Activated T-cell treated with anti-CD3 and anti-CD28 coated beads, Interleukin-2, amount 50 U/mL, for 72 hours (primary cell): ENCODE results near the gene CUL9. TPM values are rescaled to one million over a fixed set of nuclear protein-coding genes. Genes with fewer than 3 reads are reported as not detected.
A peak's percentile ranks its signal among the peaks of the same experiment; 100 is the strongest.

Experiments used
- ATAC-seq, 2 donors: fragments of 150-1000 bp; cut with Tn5 transposase; replicated peaks in 1 of 2; 2 replicates each; pipeline ENCODE4 v1.10.0; 2021; ENCODE audit warnings: moderate library complexity in 2 of 2, mild to moderate bottlenecking in 1 of 2
- DNase-seq, 2 donors: peaks; one replicate each; pipeline ENCODE4 v3.0.0; 2021 to 2022; ENCODE audit warnings: mixed read lengths in 1 of 2
- H3K27ac Mint-ChIP-seq: one replicate; pipeline ENCODE4 v1.8.0; 2022; ENCODE audit warnings: mild to moderate bottlenecking, moderate library complexity, mixed read lengths
- H3K27me3 Mint-ChIP-seq: one replicate; pipeline ENCODE4 v1.8.0; 2022; ENCODE audit warnings: low read depth, mixed read lengths
- H3K36me3 Mint-ChIP-seq, 2 donors: one replicate each; pipeline ENCODE4 v1.8.0; 2022; ENCODE audit warnings: mixed read lengths in 2 of 2, mild to moderate bottlenecking in 1 of 2; ENCODE audit not compliant: insufficient read depth in 2 of 2
- H3K4me1 Mint-ChIP-seq: one replicate; pipeline ENCODE4 v1.8.0; 2022; ENCODE audit warnings: low read depth, mixed read lengths
- H3K4me3 Mint-ChIP-seq, 2 donors: one replicate each; pipeline ENCODE4 v1.8.0; 2022; ENCODE audit warnings: mild to moderate bottlenecking in 2 of 2, mixed read lengths in 2 of 2, moderate library complexity in 2 of 2
- H3K9me3 Mint-ChIP-seq, 2 donors: one replicate each; pipeline ENCODE4 v1.8.0; 2022; ENCODE audit warnings: mixed read lengths in 2 of 2
- total RNA-seq, 2 donors: library from RNA; stranded (reverse); gene quantifications; one replicate each; pipeline ENCODE4 v1.2.3, GENCODE V29; 2022

Gene CUL9
- total RNA-seq, 2 donors from 2014 or later, result 60.7 to 62.0 TPM

- ATAC-seq (no peak), DNase-seq (no peak)
- no peak overlapping the region for H3K27ac Mint-ChIP-seq
- no peaks in the 10 kb centered on the region for H3K9me3 Mint-ChIP-seq
- H3K4me3 Mint-ChIP-seq, result no peak overlapping the region
- no peaks in the 10 kb centered on the region for H3K36me3 Mint-ChIP-seq
- H3K27me3 Mint-ChIP-seq, result no peaks in the 10 kb centered on the region
- peaks cover 15% of the 10 kb centered on the region for H3K4me1 Mint-ChIP-seq
Measured at GRCh38 chr6:43261198-43261597, 79.2 kb downstream of the CUL9 start.

DNA sequence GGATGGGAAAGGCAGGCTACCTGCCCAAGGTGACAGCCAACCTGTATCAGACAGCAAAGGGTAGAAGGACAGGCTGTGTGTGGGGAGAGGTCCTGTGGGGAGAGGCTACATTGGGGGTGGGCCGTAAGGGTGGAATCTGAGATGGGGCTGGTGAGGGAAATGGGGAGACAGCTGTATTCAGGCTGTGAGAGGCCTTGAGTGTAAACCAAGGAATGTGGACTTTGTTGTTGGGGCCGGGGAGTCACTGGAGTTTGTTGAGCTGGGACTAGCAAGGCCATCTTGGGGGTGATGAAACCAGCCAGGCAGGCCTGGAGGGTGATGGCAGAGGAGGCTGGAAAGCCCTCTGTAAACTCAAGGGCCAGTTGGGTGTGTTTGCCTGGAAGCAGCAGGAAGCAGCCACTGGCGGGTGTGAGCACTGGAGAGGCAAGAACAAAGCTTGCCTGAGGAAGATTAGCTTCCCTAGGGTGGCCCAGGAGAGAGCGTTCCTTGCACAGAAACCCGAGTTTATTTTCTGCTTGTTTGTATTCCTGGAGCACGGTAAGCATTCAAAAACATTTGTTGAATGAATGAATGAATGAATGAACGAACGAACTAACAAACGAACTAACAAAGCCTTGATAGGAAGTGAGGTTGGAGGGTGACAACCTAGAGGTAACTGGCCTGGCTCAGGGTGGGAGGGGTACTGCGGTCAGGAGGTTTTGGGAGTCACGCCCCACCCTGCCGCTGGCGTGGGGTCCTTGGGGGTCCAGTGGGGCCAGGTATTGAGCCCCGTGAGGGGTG is 80.2 kb downstream of the CUL9 start:
- H3K4me1 Mint-ChIP-seq, result peaks cover 10% of the 10 kb centered on the region
- no peak overlapping the region for H3K27ac Mint-ChIP-seq
- H3K36me3 Mint-ChIP-seq, result no peaks in the 10 kb centered on the region
- no peak for ATAC-seq
- H3K9me3 Mint-ChIP-seq, result no peaks in the 10 kb centered on the region
- H3K4me3 Mint-ChIP-seq, result no peak overlapping the region
- no peaks in the 10 kb centered on the region for H3K27me3 Mint-ChIP-seq
- DNase-seq, result no peak

DNA sequence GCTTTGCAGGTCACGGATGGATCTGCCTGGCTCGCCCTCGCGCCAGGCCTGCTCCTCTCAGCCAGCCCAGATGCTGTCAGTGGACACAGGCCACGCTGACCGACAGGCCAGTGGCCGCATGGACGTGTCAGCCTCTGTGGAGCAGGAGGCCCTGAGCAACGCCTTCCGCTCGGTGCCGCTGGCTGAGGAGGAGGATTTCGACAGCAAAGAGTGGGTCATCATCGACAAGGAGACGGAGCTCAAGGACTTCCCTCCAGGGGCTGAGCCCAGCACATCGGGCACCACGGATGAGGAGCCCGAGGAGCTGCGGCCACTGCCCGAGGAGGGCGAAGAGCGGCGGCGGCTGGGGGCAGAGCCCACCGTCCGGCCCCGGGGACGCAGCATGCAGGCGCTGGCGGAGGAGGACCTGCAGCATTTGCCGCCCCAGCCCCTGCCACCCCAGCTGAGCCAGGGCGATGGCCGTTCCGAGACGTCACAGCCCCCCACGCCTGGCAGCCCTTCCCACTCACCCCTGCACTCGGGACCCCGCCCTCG is 80.9 kb downstream of the CUL9 start:
- Mint-ChIP-seq H3K4me3 (no peak overlapping the region), H3K4me1 (peaks cover 3% of the 10 kb centered on the region), H3K9me3 (no peaks in the 10 kb centered on the region), H3K27me3 (no peaks in the 10 kb centered on the region), H3K36me3 (no peaks in the 10 kb centered on the region), H3K27ac (no peak overlapping the region)
- ATAC-seq (peak in 1 of 2 donors; percentile 6), DNase-seq (no peak)

DNA sequence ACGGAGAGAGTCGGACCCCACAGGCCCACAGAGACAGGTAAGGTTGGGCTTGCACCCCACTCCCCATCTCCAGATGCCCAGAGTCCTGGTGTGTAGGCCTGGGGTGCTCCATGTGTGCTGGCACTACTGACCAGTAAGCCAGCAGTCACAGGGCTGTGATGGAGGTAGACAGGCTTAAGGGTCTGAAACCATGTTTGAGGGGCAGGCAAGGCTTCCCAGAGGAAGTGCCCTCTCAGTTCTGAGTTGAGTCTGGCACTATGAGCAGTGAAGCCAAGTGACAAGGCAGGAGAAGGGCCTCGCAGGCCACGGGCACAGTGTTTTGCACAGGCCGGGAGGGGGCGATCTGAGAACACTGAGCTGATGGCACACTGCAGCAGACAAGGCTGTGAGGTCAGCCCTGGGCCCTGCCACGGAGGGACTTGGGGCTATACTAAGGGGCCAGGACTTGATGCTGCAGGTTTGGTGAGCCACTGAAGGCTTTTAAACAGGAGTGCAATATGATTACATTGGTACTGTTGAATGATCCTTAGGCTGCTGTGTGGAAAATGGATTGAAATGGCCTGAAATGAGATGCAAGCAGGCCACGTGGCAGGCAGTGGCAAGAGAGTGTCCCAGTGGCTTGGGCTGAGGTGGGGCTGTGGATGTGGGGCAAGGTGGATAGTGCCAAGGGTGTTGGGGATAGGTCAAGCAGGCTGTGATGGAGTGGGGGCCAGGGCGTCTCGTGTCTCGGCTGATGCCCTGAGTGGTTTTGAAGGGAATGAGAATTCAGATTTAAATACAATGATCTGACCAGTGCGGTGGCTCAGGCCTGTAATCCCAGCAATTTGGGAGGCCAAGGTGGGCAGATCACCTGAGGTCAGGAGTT is 81.5 kb downstream of the CUL9 start:
- Mint-ChIP-seq H3K4me1 (peaks cover under 1% of the 10 kb centered on the region), H3K9me3 (no peaks in the 10 kb centered on the region), H3K27me3 (peaks cover 2% of the 10 kb centered on the region), H3K36me3 (no peaks in the 10 kb centered on the region), H3K27ac (no peak overlapping the region), H3K4me3 (no peak overlapping the region)
- ATAC-seq (peak; percentile 94 to 98), DNase-seq (peak; percentile 80 to 83)

- H3K4me1 Mint-ChIP-seq, result peaks cover 8% of the 10 kb centered on the region
- no peaks in the 10 kb centered on the region for H3K36me3 Mint-ChIP-seq
- DNase-seq, result no peak
- H3K27ac Mint-ChIP-seq, result no peak overlapping the region
- H3K4me3 Mint-ChIP-seq, result no peak overlapping the region
- H3K27me3 Mint-ChIP-seq, result peaks cover 8% of the 10 kb centered on the region
- H3K9me3 Mint-ChIP-seq, result no peaks in the 10 kb centered on the region
- no peak for ATAC-seq
Measured at GRCh38 chr6:43264599-43265145, 82.7 kb downstream of the CUL9 start.

DNA sequence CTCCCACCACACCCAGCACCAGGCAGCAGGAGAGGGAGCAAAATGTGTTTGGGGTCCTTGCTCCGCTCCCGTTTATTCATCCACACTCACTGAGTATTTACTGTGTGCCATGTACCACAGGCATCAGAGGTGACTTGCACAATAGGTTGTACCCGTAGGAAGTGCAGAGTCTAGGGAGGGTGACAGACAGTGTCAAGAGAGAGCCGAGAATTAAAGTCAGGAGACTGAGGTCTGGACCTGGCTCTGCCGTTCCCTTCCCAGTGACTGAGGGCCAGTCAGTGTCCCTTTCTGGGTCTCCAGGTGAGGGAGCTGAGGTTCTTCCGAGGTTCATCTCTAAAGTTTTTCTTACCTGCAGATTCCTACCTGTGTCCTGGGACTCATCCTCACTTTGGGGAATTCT is 83.6 kb downstream of the CUL9 start:
- DNase-seq (no peak), ATAC-seq (no peak)
- Mint-ChIP-seq H3K4me1 (peaks cover 8% of the 10 kb centered on the region), H3K4me3 (no peak overlapping the region), H3K27ac (no peak overlapping the region), H3K27me3 (peaks cover 8% of the 10 kb centered on the region), H3K36me3 (no peaks in the 10 kb centered on the region), H3K9me3 (no peaks in the 10 kb centered on the region)

GRCh38 chr6:43267619-43268354 is 85.8 kb downstream of the CUL9 start:
- Mint-ChIP-seq H3K4me3 (no peak overlapping the region), H3K9me3 (no peaks in the 10 kb centered on the region), H3K36me3 (no peaks in the 10 kb centered on the region), H3K27ac (no peak overlapping the region), H3K27me3 (peaks cover 16% of the 10 kb centered on the region), H3K4me1 (peaks cover 12% of the 10 kb centered on the region)
- DNase-seq (no peak), ATAC-seq (no peak)

- no peak for DNase-seq
- no peak overlapping the region for H3K4me3 Mint-ChIP-seq
- no peaks in the 10 kb centered on the region for H3K36me3 Mint-ChIP-seq
- H3K9me3 Mint-ChIP-seq, result no peaks in the 10 kb centered on the region
- H3K4me1 Mint-ChIP-seq, result peaks cover 12% of the 10 kb centered on the region
- no peak for ATAC-seq
- no peak overlapping the region for H3K27ac Mint-ChIP-seq
- peaks cover 21% of the 10 kb centered on the region for H3K27me3 Mint-ChIP-seq
Measured at GRCh38 chr6:43268355-43268700, 86.3 kb downstream of the CUL9 start.

DNA sequence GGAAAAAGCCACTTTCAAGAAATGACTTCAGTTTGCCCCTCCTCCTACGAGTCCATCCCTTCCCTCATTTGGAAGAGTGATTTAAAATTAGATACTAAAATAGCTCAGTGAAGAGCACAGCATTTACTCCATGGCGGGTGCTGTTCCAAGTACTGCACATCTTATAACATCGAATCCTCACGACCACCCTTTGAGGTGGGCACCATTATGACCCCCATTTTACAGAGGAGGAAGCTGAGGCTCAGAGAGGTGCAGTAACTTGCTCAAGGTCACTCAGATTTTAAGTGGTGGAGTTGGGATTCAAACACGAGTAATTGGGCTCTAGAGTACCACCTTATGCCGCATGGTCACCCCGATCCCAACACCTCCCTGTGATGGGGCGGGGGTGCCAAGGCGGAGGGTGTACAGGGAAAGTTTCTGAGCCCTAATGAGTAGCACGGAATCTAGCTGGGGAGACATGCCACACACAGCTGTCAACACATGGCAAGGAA is 86.8 kb downstream of the CUL9 start:
- Mint-ChIP-seq H3K4me1 (peaks cover 12% of the 10 kb centered on the region), H3K9me3 (no peaks in the 10 kb centered on the region), H3K27ac (no peak overlapping the region), H3K4me3 (peak overlapping the region; percentile 72), H3K27me3 (peaks cover 22% of the 10 kb centered on the region), H3K36me3 (no peaks in the 10 kb centered on the region)
- DNase-seq (no peak), ATAC-seq (no peak)

GRCh38 chr6:43269273-43270007 is 87.4 kb downstream of the CUL9 start:
- ATAC-seq, result peak; percentile 72 to 76
- peak overlapping the region; percentile 72 for H3K4me3 Mint-ChIP-seq

GRCh38 chr6:43271103-43271815 is 89.3 kb downstream of the CUL9 start:
- Mint-ChIP-seq H3K4me3 (no peak overlapping the region), H3K27me3 (peaks cover 37% of the 10 kb centered on the region), H3K4me1 (peaks cover 17% of the 10 kb centered on the region), H3K36me3 (no peaks in the 10 kb centered on the region), H3K9me3 (no peaks in the 10 kb centered on the region), H3K27ac (no peak overlapping the region)
- ATAC-seq (no peak), DNase-seq (no peak)

More at GRCh38 chr6:43269273-43270007, 87.4 kb downstream of the CUL9 start:
- Mint-ChIP-seq H3K27ac (no peak overlapping the region), H3K27me3 (peaks cover 25% of the 10 kb centered on the region), H3K36me3 (no peaks in the 10 kb centered on the region), H3K9me3 (no peaks in the 10 kb centered on the region), H3K4me1 (peaks cover 12% of the 10 kb centered on the region)
- peak; percentile 50 to 53 for DNase-seq
